PFSK-1 (cell line): ENCODE data around the gene LSM14B.
A peak's percentile ranks its signal among the peaks of the same experiment; 100 is the strongest.

Source experiments
- FOXP2 ChIP-seq: optimal IDR thresholded peaks from 2 replicates; pipeline ENCODE3; 2011; ENCODE audit warnings: borderline replicate concordance, control low read depth, inconsistent platforms; ENCODE audit not compliant: insufficient read depth; ENCODE audit errors: extremely low read length, extremely low read depth
- POLR2AphosphoS5 ChIP-seq: IDR thresholded peaks from 2 replicates; pipeline ENCODE4 v1.6.1; 2012; ENCODE audit warnings: low read depth, mild to moderate bottlenecking, control low read depth, low read length, moderate library complexity
- SIN3A ChIP-seq: IDR thresholded peaks from 2 replicates; pipeline ENCODE4 v1.6.1; 2012; ENCODE audit warnings: mild to moderate bottlenecking, low read length, moderate library complexity, borderline replicate concordance; ENCODE audit not compliant: insufficient read depth
- TAF1 ChIP-seq: IDR thresholded peaks from 2 replicates; pipeline ENCODE4 v1.6.1; 2012; ENCODE audit warnings: low read length, control low read depth, borderline replicate concordance; ENCODE audit not compliant: insufficient read depth
- TF ChIP-seq, protein P1 (sequence below), 2 experiments: IDR thresholded peaks; 2 replicates each; pipeline versions ENCODE4 v1.6.1 to v1.8.0; 2011 to 2012; ENCODE audit warnings: low read depth in 2 of 2, low read length in 2 of 2, control low read depth in 1 of 2, inconsistent platforms in 1 of 2, mild to moderate bottlenecking in 1 of 2, moderate library complexity in 1 of 2; ENCODE audit not compliant: insufficient read depth in 1 of 2

LSM14B gene

DNA sequence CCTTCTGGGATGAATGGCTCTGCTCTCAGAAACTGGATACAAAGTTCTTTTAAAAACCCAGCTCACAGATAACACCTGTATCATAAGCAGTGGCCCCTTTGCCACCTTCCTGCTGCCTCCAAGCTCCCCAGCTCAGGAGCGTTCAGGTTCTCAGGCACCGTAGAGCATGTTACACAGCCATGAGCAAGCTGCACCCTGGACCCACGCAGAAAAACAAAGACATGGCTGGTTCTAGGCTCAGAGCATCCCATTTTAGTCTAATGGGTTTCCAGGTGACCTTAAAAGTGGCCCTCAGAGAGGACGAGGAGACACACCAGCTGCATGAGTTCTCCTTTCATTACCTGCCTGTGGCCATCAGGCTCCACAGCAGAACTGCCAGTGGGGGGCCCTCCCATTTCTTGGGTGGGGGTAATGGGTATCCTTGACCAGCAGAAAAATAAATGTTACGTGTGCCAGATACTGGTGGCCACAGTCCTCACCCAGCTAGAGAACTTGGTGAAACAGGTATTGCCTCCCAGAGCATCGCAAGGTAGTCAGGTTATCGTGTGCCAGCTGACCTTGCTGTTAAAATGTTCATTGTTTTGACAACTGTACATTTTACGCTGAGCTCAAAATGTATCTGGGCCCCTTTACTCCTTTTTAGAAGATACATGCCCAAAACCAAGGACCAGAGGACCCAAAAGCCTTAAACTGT lies 13.4 kb downstream of the LSM14B start:
- no peak; the same call in 1 of the 2 replicates for TF ChIP-seq POLR2AphosphoS5
- TF ChIP-seq TAF1, result no peak
- TF ChIP-seq, protein P1, sequence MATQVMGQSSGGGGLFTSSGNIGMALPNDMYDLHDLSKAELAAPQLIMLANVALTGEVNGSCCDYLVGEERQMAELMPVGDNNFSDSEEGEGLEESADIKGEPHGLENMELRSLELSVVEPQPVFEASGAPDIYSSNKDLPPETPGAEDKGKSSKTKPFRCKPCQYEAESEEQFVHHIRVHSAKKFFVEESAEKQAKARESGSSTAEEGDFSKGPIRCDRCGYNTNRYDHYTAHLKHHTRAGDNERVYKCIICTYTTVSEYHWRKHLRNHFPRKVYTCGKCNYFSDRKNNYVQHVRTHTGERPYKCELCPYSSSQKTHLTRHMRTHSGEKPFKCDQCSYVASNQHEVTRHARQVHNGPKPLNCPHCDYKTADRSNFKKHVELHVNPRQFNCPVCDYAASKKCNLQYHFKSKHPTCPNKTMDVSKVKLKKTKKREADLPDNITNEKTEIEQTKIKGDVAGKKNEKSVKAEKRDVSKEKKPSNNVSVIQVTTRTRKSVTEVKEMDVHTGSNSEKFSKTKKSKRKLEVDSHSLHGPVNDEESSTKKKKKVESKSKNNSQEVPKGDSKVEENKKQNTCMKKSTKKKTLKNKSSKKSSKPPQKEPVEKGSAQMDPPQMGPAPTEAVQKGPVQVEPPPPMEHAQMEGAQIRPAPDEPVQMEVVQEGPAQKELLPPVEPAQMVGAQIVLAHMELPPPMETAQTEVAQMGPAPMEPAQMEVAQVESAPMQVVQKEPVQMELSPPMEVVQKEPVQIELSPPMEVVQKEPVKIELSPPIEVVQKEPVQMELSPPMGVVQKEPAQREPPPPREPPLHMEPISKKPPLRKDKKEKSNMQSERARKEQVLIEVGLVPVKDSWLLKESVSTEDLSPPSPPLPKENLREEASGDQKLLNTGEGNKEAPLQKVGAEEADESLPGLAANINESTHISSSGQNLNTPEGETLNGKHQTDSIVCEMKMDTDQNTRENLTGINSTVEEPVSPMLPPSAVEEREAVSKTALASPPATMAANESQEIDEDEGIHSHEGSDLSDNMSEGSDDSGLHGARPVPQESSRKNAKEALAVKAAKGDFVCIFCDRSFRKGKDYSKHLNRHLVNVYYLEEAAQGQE (IDR thresholded peaks at IDR 0.05; ENCODE audit: insufficient read depth in 1 of 2, low read depth in 2 of 2, low read length in 2 of 2), result no peak
- TF ChIP-seq SIN3A, result no peak
- TF ChIP-seq FOXP2, result no peak

DNA sequence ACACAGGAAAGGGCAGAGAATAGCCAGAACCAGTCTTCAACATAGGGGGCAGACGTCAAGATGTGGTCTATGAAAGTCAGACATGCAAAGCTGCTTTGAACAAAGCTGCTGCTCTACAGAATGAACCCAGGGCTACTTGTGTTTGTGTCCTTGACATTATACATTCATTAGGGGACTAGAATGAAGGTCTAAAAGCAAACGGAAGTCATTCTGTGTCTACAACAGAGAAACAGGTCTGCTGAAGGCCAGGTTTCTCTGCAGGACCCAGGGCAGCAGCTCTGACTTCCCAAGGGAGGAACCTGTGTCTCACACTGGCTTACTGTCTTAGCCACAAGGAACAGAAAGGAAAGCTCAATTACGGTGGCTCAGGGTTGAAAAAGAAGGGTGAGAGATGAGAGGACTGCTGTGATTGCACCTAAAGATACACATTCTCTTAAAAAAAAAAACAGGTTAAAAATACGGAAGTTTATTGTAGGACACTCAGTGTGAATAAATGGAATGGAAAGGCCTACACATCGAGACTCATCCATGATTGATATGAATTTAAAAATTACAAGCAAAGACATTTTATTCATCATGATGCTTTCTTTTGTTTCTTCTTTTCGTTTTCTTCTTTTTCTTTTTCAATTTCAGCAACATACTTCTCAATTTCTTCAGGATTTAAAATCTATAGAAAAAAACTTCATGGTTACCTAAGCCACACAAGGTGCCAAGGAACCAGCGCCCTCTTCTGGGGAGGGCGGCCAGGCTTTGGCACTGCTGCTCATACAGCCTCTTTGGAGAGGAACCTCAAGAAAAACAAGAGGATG lies 14.2 kb downstream of the LSM14B start:
- no peak for TF ChIP-seq FOXP2
- TF ChIP-seq, protein P1 (IDR thresholded peaks at IDR 0.05; ENCODE audit: insufficient read depth in 1 of 2, low read depth in 2 of 2, low read length in 2 of 2), result no peak
- no peak for TF ChIP-seq TAF1
- no peak for TF ChIP-seq POLR2AphosphoS5
- TF ChIP-seq SIN3A, result no peak

DNA sequence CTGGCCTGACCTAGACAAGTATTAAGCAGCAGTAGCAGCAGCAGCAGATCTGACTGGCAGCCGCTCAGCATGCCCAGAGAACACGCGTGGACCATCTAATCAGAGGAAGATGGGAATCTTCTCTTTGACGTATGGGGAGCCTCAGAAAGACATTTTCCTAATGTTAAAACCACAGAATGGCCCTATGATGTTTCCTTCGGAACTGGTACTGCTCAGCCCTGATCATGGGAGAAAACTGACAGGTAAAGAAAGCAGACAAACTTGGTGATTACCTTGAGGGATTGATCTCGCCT lies 14.8 kb downstream of the LSM14B start:
- TF ChIP-seq POLR2AphosphoS5, result 0 out of 2 replicates have a peak, but pooled peaks have one; percentile 3
- TF ChIP-seq SIN3A, result no peak

DNA sequence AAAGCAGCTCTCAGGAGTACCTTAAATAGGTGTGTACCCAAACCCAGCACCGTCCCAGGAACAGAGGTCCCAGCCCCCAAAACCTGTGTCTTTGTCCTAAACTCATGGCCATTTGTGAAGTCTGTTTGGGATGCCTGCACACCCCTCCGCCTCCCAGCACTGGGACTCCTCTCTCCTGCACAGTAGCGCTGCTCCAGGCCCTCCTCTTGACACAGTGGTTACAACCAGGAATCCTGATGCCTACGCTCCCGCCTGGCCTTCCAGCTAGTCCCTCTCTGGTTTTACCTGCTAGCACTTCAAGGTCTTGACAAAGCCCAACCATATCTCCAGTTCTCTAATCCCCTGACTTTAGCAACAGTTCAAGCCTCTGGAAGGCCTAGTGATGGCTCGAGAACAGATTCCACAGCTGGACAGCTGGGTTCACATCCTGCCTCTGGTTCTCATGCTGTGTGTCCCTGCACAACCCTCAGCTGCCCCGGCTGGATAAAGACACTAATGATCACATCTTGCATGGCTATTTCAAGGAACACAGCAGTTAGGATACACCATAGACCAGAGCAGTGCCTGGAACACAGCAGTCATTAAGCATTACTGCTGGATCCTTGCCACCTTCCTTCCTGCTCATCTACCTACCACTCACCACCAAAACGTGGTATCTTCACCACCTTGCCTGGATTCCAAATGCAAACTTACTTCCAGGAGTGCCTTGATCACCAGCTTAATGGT lies 15.4 kb downstream of the LSM14B start:
- TF ChIP-seq POLR2AphosphoS5, result no peak
- no peak for TF ChIP-seq FOXP2
- TF ChIP-seq, protein P1 (IDR thresholded peaks at IDR 0.05; ENCODE audit: insufficient read depth in 1 of 2, low read depth in 2 of 2, low read length in 2 of 2), result no peak
- no peak for TF ChIP-seq TAF1
- TF ChIP-seq SIN3A, result no peak

DNA sequence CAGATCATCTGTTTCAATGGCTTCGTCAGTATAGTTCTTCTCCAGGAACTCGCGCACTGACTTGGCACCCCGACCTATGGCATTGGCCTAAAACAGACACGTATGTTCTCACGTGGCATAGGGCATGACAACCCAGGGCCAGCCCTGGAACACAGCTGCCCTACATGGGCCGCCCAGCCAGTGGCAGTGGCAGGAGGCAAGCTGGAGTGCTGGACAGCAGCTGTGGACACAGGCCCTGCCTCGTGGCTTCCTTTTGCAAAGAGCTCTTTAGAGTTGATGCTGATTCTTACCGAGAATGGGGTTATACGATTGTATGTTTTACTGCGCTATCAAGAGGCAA lies 15.9 kb downstream of the LSM14B start:
- TF ChIP-seq SIN3A, result no peak
- TF ChIP-seq, protein P1 (IDR thresholded peaks at IDR 0.05; ENCODE audit: insufficient read depth in 1 of 2, low read depth in 2 of 2, low read length in 2 of 2), result peak in 1 of 2 experiments; percentile 69; a peak in 2 of 4 replicates
- TF ChIP-seq TAF1, result no peak
